HCT116 (cell line): ENCODE results near the gene TEX264. TPM values are rescaled to one million over a fixed set of nuclear protein-coding genes. Genes with fewer than 3 reads are reported as not detected.

Source experiments
- ATAC-seq: fragments of 200-7000 bp; cut with Tn5 transposase; 2 replicates; pipeline ENCODE4 v1.9.1; 2020; ENCODE audit warnings: mild to moderate bottlenecking, moderate library complexity
- BruUV-seq: library from RNA; stranded (reverse); fragments of 400-500 nt; replicated peaks from 2 replicates; lab custom pipeline; 2021; lab: Mats Ljungman, UMichigan
- CTCF ChIA-PET: fragments of 300-600 bp; sonication (Branson Sonifier 250); formaldehyde crosslinking; loops from one replicate; lab custom pipeline; 2021; ENCODE audit warnings: antibody characterized with exemption; lab: Charles Lee
- POLR2A ChIA-PET: fragments of 300-600, 350-600 bp; sonication (Branson Sonifier 250); formaldehyde crosslinking; loops from one replicate; lab custom pipeline; 2021; ENCODE audit warnings: antibody characterized with exemption; lab: Charles Lee
- RAD21 ChIA-PET, 2 experiments: fragments of 300-600 bp; sonication (Branson Sonifier 250); formaldehyde crosslinking; loops; one replicate each; lab custom pipeline; 2023; ENCODE audit warnings: low total read pairs in 2 of 2; ENCODE audit not compliant: uncharacterized antibody in 2 of 2, unreplicated experiment in 2 of 2, low non-redundant PET in 1 of 2; lab: Charles Lee
- DNase-seq: peaks from one replicate; pipeline ENCODE4 v3.0.0-alpha.2; 2010; ENCODE audit warnings: low read depth, low spot score
- H2AFZ ChIP-seq: fragments of 200-600 bp; shearing (Covaris generic), sonication (generic); 2 replicates; pipeline ENCODE4 v1.6.1; 2017; ENCODE audit warnings: low read depth, mixed run types, mixed read lengths, antibody characterized with exemption, low read length; ENCODE audit not compliant: poor library complexity, severe bottlenecking
- H3K27ac ChIP-seq: 2 replicates; pipeline ENCODE4 v1.5.1; 2012; ENCODE audit warnings: low read depth, low read length
- H3K27me3 ChIP-seq: fragments of 200-600 bp; sonication (generic); 2 replicates; pipeline ENCODE4 v1.6.1; 2016; ENCODE audit warnings: mixed run types, low read length, mixed read lengths; ENCODE audit not compliant: insufficient read depth
- H3K36me3 ChIP-seq, 2 experiments: fragments of 200-500 bp in 1 of 2; fragments of 200-600 bp in 1 of 2; sonication (Bioruptor generic) in 1 of 2; sonication (generic) in 1 of 2; 2 replicates each; pipeline versions ENCODE4 v1.5.1 to v1.6.1; 2014 to 2016; ENCODE audit warnings: low read length in 2 of 2, inconsistent platforms in 1 of 2, mixed read lengths in 1 of 2, mixed run types in 1 of 2; ENCODE audit not compliant: insufficient read depth in 2 of 2, control insufficient read depth in 1 of 2
- H3K4me1 ChIP-seq, 2 experiments: fragments of 200-600 bp in 1 of 2; sonication (generic) in 1 of 2; 2 replicates each; pipeline versions ENCODE4 v1.5.1 to v1.6.1; 2012 to 2017; ENCODE audit warnings: low read length in 2 of 2, inconsistent platforms in 1 of 2, mild to moderate bottlenecking in 1 of 2, mixed read lengths in 1 of 2, mixed run types in 1 of 2, moderate library complexity in 1 of 2; ENCODE audit not compliant: insufficient read depth in 2 of 2, control insufficient read depth in 1 of 2
- H3K4me2 ChIP-seq: fragments of 200-600 bp; sonication (generic); 2 replicates; pipeline ENCODE4 v1.6.1; 2017; ENCODE audit warnings: mixed run types, low read length, mixed read lengths
- H3K4me3 ChIP-seq, 2 experiments: fragments of 200-600 bp in 1 of 2; sonication (generic) in 1 of 2; replicated peaks in 1 of 2; 2 replicates each; pipeline ENCODE4 v1.5.1; 2011 to 2016; ENCODE audit warnings: low read length in 2 of 2, control low read depth in 1 of 2, low read depth in 1 of 2, mild to moderate bottlenecking in 1 of 2, mixed read lengths in 1 of 2, mixed run types in 1 of 2
- H3K79me2 ChIP-seq: fragments of 200-600 bp; sonication (generic); 2 replicates; pipeline ENCODE4 v1.6.1; 2017; ENCODE audit warnings: mild to moderate bottlenecking, mixed run types, low read length, moderate library complexity, mixed read lengths; ENCODE audit not compliant: insufficient read depth
- H3K9ac ChIP-seq: fragments of 200-600 bp; sonication (generic); 2 replicates; pipeline ENCODE4 v1.6.1; 2016; ENCODE audit warnings: low read length, mixed read lengths
- H3K9me2 ChIP-seq: fragments of 200-600 bp; sonication (generic), shearing (Covaris generic); 2 replicates; pipeline ENCODE4 v1.6.1; 2017; ENCODE audit warnings: mixed run types, mild to moderate bottlenecking, moderate library complexity; ENCODE audit not compliant: insufficient read depth
- H3K9me3 ChIP-seq, 2 experiments: fragments of 200-500 bp in 1 of 2; fragments of 200-600 bp in 1 of 2; sonication (Bioruptor generic) in 1 of 2; sonication (generic) in 1 of 2; 2 replicates each; pipeline ENCODE4 v1.6.1; 2014 to 2017; ENCODE audit warnings: low read length in 2 of 2, mixed read lengths in 2 of 2, inconsistent platforms in 1 of 2, low read depth in 1 of 2, mild to moderate bottlenecking in 1 of 2, mixed run types in 1 of 2, moderate library complexity in 1 of 2; ENCODE audit not compliant: control insufficient read depth in 1 of 2, insufficient read depth in 1 of 2
- H4K20me1 ChIP-seq: fragments of 200-600 bp; sonication (generic), shearing (Covaris generic); 2 replicates; pipeline ENCODE4 v1.6.1; 2017; ENCODE audit warnings: mixed run types, mild to moderate bottlenecking, moderate library complexity; ENCODE audit not compliant: insufficient read depth
- CBX3 ChIP-seq: IDR thresholded peaks from 2 replicates; pipeline ENCODE4 v1.6.1; 2012; ENCODE audit warnings: low read depth
- CEBPB ChIP-seq: IDR thresholded peaks from 2 replicates; pipeline ENCODE4 v1.6.1; 2012; ENCODE audit warnings: low read depth
- CTCF ChIP-seq, 3 experiments: fragments of 200-600 bp in 1 of 3; sonication (generic) in 1 of 3; IDR thresholded peaks in 2 of 3; conservative IDR thresholded peaks in 1 of 3; 2 replicates each; pipeline ENCODE4 v1.5.1; 2012 to 2017; ENCODE audit warnings: low read depth in 2 of 3, low read length in 2 of 3, antibody characterized with exemption in 1 of 3, borderline replicate concordance in 1 of 3, control low read depth in 1 of 3, mild to moderate bottlenecking in 1 of 3, mixed read lengths in 1 of 3, mixed run types in 1 of 3, moderate library complexity in 1 of 3; ENCODE audit not compliant: insufficient read depth in 1 of 3
- EGR1 ChIP-seq: IDR thresholded peaks from 2 replicates; pipeline ENCODE4 v1.6.1; 2012; ENCODE audit warnings: low read depth
- ELF1 ChIP-seq: IDR thresholded peaks from 2 replicates; pipeline ENCODE4 v1.6.1; 2012; ENCODE audit warnings: low read depth, borderline replicate concordance
- EZH2phosphoT487 ChIP-seq: fragments of 200-600 bp; IDR thresholded peaks from 2 replicates; pipeline ENCODE4 v1.6.1; 2018; ENCODE audit warnings: antibody characterized with exemption, borderline replicate concordance
- FOSL1 ChIP-seq: IDR thresholded peaks from 2 replicates; pipeline ENCODE4 v1.6.1; 2012; ENCODE audit warnings: low read depth
- JUND ChIP-seq: IDR thresholded peaks from 2 replicates; pipeline ENCODE4 v1.6.1; 2012
- MAX ChIP-seq: IDR thresholded peaks from 2 replicates; pipeline ENCODE4 v1.6.1; 2012
- POLR2A ChIP-seq: IDR thresholded peaks from 2 replicates; pipeline ENCODE4 v1.7.0; 2011; ENCODE audit warnings: borderline replicate concordance; ENCODE audit not compliant: insufficient read depth, insufficient read length; ENCODE audit errors: extremely low read depth
- POLR2AphosphoS5 ChIP-seq: IDR thresholded peaks from 2 replicates; pipeline ENCODE4 v1.6.1; 2011; ENCODE audit warnings: mild to moderate bottlenecking, low read depth, low read length, moderate library complexity
- RAD21 ChIP-seq: IDR thresholded peaks from 2 replicates; pipeline ENCODE4 v1.6.1; 2012; ENCODE audit warnings: low read depth, mild to moderate bottlenecking
- REST ChIP-seq: IDR thresholded peaks from 2 replicates; pipeline ENCODE4 v1.6.1; 2012; ENCODE audit warnings: low read depth
- SRF ChIP-seq: IDR thresholded peaks from 2 replicates; pipeline ENCODE4 v1.6.1; 2012; ENCODE audit warnings: low read depth
- TCF7L2 ChIP-seq: IDR thresholded peaks from 2 replicates; pipeline ENCODE4 v1.7.0; 2011; ENCODE audit warnings: borderline replicate concordance, inconsistent platforms; ENCODE audit not compliant: insufficient read depth, insufficient read length; ENCODE audit errors: extremely low read depth
- ZBTB33 ChIP-seq: IDR thresholded peaks from 2 replicates; pipeline ENCODE4 v1.6.1; 2011; ENCODE audit warnings: mild to moderate bottlenecking, low read length, moderate library complexity; ENCODE audit not compliant: insufficient replicate concordance; ENCODE audit errors: extremely low read depth
- ZFX ChIP-seq: fragments of 450-650 bp; IDR thresholded peaks from 2 replicates; pipeline ENCODE4 v1.6.1; 2017
- ZNF274 ChIP-seq: fragments of 200-500 bp; sonication (Bioruptor generic); IDR thresholded peaks from 2 replicates; pipeline ENCODE4 v1.6.1; 2014; ENCODE audit warnings: mild to moderate bottlenecking, low read depth, low read length, inconsistent platforms
- intact Hi-C: fragments of 100-400 bp; cut with micrococcal nuclease; formaldehyde crosslinking; loops from 2 replicates; pipeline ENCODE4 v1.10.0; 2022
- total RNA-seq: library from RNA; stranded (reverse); gene quantifications from one replicate; pipeline ENCODE4 v1.2.1, GENCODE V29; 2021; ENCODE audit not compliant: unreplicated experiment

TEX264 gene
- total RNA-seq, 1 experiment from 2014 or later: 36.0 TPM

- Histone ChIP-seq H3K9me2 (no peaks in the 10 kb centered on the region), H3K4me3 (no peak overlapping the region), H2AFZ (no peak overlapping the region), H4K20me1 (no peaks in the 10 kb centered on the region), H3K9me3 (no peaks in the 10 kb centered on the region), H3K4me1 (no peaks in the 10 kb centered on the region), H3K79me2 (no peaks in the 10 kb centered on the region), H3K9ac (no peak overlapping the region), H3K36me3 (peaks cover 3 to 4% of the 10 kb centered on the region in 2 experiments; a peak in 1 of 4 replicates), H3K4me2 (no peak overlapping the region), H3K27me3 (no peaks in the 10 kb centered on the region), H3K27ac (no peak overlapping the region)
- CTCF ChIA-PET: no interaction called here
- intact Hi-C loops: no loop called here
- POLR2A ChIA-PET: no interaction called here
- DNase-seq (no peak), ATAC-seq (no peak)
- TF ChIP-seq POLR2A (no peak), ZFX (no peak), CEBPB (no peak), FOSL1 (no peak), ELF1 (no peak), EZH2phosphoT487 (no peak), RAD21 (no peak), POLR2AphosphoS5 (no peak), ZBTB33 (no peak), CBX3 (no peak), MAX (no peak), SRF (no peak), CTCF (IDR thresholded peaks at IDR 0.05 in 2 of 3, conservative IDR thresholded peaks at IDR 0.05 in 1 of 3; ENCODE audit: borderline replicate concordance in 1 of 3, insufficient read depth in 1 of 3, low read depth in 2 of 3, low read length in 2 of 3) (no peak), REST (no peak), EGR1 (no peak), TCF7L2 (no peak), ZNF274 (no peak), JUND (no peak)
- BruUV-seq: no TSS peak
- RAD21 ChIA-PET: interaction anchor here in 1 of 2 experiments (0.7 kb wide), 1 partner anchor 94 kb away, joined by 3 read pairs; no protein-coding TSS in a partner anchor
These were observed 32.2 kb downstream of the TEX264 start for GRCh38 chr3:51703068-51703760.
